Right forelimb (tissue), 1 donor: ENCODE results near the gene FOXO3.

Source experiments
- DNase-seq: peaks from one replicate; pipeline ENCODE4 v3.0.0-alpha.2; 2018

FOXO3 gene

DNA sequence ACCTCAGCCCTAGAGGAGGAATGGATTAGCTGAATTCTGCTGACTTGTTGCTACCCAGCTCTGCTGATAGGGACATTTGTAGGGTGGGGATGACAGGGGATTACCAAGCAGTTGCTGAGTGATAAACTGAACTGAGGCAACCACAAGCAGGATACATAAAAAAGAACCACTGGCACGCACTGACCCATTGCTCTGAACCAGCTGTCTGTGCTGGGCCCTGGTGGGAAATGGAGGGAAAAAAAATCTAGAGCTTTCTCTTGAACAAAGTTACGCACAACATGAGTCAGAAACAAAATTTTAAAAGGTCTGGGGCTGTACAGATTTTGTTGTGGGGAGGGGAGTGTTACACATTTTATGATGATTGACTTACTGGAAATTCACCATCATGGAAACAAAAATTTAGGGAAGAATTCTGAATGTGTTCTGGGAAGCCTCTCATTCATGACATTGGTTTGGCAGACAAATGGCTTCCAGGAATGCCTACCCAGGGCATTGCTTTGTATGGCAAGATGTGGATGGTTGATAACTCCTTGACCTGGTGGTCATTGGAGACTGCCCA, 37.7 kb downstream of the FOXO3 start:
- DNase-seq: no peak

DNA sequence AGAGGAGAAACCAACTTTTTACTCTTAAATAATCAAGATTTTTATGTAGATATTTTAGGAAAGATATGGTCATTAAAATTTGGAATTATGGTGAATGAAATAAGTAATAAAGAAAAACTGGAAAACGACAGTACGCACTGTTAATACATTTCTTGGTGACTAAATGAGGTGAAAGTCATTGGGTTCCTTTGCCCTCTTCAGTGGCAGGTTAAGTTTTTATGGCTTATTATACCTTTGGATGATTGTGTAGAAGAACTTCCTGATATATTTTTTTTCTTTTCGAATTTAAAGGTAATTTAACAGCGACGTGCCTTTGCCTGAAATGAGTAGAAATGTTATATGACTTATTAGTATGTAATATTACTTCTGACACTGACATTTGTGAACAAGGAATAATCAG, 43.4 kb downstream of the FOXO3 start:
- no peak for DNase-seq

- no peak for DNase-seq
Observed at GRCh38 chr6:108606250-108606690, 45.6 kb downstream of the FOXO3 start.

DNA sequence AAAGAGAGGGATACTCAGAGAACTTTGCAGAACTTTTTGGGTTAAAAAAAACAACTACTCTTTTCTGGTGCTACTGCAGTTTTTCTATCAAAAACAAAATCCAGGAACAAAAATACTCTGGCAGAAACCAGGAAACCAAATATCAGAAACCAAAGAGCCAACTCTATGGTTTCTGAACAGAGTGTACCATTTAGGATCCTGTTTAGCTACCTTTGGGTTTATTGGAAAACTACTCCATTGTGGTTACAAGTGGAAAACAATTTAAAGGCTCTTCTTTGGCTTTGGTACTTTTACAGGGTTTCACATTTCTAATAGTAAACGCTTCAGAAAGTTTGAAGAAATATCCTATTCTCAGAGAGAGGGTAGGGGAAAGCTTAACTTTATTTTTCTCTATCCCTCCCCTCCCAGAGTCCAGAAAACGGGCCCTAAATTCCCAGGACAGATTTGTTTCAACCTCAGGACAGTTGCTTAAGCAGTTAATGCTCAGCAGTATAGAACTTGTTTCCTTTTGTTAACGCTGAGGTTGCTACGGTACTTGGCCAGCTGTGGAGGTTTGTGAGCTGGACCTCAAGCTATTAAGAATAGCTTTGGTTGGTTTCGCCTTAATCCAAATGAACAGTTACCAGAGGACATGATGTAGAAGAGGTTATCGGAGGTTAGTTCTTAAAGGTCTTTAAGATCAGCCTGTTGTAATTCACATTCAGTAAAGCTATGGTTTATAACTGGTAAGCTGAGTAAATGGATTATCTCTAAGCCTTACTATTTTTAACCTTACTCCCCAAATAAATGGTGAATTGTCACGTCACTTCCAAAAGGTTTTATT, 47.9 kb downstream of the FOXO3 start:
- DNase-seq: no peak

DNA sequence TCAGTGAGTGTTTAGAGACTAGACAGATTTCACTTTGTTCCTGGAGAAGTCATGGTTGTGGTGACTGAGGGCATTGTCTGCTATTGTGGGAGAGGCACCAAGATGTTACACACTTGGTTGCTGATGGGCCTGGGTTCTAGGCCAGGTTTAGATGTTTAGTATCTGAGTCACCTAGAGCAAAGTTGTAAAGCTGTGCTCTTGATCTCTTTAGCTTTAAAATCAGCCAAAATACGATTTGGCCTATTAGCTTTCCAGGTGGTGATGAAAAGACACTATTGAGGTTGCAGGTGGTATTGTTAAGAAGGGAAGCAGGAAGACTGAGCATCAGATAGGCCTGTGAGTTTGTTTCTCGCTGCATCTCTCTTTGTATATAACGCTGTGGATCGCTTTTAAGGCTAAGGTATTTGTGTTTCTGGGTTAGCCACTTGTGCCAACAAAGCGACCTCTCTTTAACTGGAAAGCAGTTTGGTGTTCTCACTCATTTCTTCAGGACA, 48.6 kb downstream of the FOXO3 start:
- no peak for DNase-seq

DNA sequence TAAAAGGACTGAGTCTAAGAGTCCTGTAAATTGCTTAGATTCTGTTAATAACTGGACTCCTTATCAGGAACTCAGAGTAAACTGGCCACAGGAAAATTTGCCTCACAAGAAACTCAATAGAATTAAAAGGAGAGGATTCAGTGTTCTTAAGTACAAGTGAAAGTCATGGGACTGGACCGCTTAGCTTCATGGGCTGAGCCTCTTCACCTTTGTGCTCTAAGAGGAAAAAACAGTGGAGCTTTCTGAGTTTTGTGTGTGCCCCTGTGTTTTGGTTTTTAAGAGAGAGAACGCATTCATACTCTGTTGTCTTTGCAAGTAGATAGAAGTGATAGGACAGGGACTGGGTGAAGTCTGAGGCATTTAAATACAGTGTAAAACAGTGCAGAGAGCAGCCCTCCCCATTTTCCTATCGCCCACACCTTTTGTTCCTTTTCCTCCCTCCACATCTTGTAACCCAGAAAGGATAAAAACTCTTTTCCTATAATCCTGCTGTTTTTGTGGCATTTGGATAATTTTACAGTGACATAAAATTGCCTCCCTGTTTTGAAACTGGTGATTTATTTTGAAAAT, 49.6 kb downstream of the FOXO3 start:
- DNase-seq: no peak

DNA sequence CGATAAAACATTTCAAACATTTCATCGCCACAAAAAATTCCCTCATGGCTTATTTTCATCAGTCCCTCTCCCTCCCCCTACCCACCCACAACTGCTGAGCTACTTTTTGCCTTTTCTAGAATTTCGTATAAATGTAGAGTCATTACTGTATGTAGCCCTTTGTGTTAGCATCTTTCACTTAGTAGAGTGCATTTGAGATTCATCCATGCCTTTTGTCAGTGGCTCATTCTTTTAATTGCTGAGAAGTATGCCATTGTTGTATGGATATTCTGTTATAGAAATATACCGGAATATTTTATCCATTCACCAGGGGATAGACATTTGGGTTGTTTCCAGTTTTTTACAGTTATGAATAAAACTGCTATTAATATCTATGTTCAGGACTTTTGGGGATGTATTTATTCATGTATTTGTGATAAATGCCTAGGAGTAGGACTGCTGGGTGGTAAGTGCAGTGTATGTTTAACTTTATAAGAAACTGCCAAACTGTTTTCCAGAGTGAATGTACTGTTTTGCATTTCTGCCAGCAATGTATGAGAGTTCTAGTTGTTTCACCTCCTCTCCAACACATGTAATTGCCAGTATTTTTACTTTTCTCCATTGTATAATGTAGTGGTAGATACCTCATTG, 50.4 kb downstream of the FOXO3 start:
- DNase-seq: no peak

GRCh38 chr6:108612852-108613251, 52.1 kb downstream of the FOXO3 start:
- no peak for DNase-seq

- DNase-seq: no peak
Observed at GRCh38 chr6:108616544-108616943, 55.8 kb downstream of the FOXO3 start.

DNA sequence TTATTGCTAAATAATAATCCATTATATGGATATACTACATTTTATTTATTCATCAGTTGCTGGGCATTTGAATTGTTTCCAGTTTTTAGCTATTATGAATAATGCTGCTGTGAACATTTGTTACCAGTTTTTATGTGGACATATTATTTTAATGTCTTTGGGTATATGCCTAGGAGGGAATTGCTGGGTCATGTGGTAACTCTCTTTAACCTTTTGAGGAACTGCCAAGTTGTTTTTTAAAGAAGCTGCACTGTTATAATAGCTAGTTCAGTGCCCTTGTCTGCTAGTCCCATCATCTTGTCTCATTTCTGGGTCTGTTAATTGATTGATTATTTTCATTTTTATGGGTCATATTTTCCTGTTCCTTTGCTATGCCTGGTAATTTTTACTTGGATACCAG, 56.3 kb downstream of the FOXO3 start:
- DNase-seq: no peak

- no peak for DNase-seq
Observed at GRCh38 chr6:108618623-108619152, 58.0 kb downstream of the FOXO3 start.

DNA sequence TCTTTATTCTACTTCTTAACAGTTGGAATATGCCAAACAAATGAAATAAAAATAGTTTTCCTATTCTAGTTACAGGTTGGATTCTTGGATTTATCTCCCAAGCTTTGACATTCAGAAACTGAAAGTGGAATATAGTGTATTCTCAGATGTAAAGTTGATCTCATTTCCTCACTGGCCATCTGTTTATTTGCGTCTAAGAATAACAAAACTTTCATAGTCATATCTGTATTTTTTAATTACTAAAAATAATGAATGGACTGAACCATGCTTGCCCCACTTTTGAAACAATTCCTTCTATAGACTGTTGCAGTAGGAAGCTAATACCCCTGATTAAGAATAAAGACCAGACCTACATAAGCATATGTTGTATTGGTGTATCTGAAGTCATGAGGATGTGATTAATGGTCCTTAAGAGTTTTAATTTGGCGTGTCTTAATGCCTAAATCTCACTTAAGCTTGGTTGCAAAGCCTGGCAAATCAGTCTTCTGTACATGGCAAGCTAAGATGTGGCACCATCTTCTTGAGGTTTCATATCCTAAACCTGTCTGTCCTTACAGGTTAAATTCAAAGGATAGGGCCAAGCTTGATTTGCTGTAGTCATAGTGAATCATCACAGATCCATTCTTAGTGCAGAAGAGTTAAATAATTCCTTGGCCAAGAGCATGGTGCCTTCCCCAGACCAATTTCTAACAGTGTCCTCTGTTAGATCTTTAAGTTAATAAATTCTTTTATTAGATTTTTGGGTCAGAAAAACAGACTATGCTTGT, 58.9 kb downstream of the FOXO3 start:
- no peak for DNase-seq

DNA sequence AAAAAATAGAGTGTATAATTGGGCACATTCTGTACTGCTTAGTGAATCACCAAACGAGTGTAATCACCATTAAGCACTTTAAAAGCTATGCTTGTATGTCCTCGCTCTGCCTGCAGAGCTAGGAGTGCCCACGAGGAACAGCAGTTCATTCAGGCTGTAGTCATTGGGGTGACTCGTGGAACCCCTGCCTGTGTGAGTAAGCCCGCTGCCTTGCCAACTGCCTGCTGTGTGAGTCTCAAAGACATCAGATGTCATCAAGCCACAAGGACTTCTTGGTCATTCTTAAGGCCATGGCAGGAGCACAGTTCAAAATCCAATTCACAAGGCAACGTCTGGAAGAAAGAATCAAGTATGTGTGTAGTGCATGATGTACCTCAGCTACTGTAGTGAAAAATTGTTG, 60.4 kb downstream of the FOXO3 start:
- DNase-seq: no peak

- no peak for DNase-seq
Observed at GRCh38 chr6:108622641-108623298, 62.1 kb downstream of the FOXO3 start.

DNA sequence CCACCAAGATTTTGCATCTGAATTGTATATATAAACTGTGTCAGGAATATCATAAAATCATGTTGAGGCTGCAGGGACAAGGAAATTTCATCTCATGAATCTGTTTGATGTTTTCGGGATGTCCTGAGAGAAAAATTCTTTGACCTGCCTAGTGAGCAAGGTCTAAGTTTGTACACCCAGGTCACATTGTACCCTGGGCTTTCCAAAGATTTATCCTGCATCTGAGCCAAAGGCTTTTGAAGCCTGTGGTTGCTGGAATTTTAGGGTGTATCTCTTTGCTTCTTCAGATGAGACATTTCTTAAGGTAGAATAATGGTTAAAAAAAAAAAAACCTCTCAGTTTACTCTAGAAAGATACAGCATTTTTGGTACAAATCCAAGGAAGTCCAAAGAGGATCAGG, 63.3 kb downstream of the FOXO3 start:
- no peak for DNase-seq

DNA sequence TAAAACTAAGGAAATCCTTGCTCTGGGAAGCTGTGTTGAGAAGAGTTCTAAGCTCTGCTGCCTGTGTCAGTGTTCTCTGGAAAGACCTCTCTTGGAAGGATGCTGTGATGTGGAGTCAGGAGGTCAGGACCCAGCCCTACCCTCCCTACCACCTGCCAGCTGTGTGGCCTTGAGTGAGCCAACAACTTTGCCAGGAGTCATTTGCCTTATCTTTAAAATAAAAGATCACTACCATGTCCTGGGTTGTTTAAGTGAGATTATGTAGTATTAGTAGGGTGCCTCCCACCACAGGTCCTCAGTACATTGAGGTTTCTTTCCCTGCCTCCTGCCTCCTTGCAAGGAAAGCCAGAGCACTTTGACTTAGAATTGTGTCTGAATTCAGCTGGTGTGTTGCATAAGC, 64.9 kb downstream of the FOXO3 start:
- no peak for DNase-seq

DNA sequence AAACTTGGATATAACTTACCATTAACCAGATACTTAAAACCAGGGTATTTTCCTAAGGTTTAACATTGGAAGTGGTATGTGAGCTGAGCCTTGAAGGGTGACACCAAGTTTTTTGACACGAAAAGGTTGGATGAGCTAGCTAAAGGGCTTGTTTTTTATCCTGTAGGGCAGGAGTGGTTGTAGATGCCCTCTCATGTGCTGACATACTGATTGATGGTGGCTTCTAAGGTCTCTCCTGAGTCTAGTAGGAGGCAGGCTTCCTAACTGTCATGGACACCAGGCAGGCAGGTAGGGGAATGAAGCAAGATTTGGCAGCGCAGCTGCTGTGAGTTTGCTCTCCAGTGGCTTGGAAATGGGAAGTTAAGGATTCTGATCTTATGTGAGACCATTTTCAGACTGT, 66.1 kb downstream of the FOXO3 start:
- no peak for DNase-seq

DNA sequence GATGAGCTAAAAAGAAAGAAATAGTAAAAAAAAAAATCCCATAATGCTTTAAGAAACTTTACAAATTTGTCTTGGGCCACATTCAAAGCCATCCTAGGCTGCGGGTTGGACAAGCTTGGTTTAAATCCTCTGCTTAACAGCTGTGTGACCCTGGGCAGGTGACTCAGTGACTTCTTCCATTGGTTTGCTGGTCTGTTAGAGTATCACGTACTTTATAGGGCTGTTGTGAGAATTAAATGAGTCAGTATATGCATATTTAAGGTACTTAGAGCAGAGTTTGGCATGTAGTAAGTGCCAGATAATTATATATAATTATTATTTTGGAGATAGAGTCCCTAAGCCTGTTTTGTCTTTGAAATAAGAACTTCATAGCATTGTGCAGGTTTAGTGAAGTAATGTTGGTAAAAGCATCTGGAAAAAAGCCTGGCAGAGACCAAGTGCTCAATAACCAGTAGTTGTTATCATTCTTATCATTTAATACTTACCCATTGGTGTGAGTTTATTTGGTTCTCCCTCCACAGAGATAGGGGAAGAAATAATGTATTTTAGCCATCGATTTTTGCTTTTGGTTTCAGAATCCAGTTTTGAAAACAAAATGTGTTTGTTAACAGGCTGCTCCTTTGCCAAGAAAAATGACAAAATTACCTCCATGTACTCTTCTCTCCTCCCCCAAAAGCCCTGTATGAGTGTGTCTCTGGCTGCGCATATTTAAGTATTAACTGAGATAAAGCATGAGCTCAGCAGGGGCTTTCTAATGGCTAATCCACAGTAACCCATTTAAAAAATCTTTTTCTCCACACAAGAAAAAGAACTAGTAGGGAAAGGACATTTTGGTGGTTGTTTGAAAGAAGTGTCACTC, 67.2 kb downstream of the FOXO3 start:
- no peak for DNase-seq

DNA sequence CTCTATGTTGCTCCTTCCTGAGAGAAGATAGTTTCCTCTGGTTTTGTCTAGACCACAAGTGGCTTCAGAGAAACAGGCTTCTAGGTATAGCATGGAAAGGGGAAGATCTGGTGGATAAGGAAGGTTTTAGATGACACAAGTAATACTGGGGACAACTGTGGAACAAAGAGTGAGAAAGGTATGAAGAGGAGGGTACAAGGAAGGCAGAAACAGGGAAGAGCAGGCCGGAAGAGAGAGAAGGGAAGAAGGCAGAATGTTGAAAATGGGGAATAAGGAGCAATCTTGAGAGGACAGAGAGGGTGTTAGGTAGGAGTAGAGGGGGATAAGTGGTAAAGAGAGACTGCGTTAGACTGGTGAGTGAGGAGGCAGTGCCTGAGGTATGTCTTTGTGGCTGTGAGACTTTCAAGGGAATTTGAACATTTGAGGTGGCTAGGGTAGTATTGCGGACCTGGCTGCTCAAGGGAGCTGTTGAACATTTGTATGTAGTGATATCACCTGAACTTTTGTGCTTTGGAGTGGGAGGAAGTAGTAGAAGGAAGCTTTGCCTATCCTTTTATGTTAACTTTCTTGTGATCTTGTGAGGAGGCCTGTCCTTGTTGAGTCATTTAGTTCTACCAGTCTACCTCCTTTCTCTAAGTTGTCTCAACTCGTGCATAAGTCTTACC, 69.5 kb downstream of the FOXO3 start:
- no peak for DNase-seq

- no peak for DNase-seq
Observed at GRCh38 chr6:108632441-108632840, 71.7 kb downstream of the FOXO3 start.

DNA sequence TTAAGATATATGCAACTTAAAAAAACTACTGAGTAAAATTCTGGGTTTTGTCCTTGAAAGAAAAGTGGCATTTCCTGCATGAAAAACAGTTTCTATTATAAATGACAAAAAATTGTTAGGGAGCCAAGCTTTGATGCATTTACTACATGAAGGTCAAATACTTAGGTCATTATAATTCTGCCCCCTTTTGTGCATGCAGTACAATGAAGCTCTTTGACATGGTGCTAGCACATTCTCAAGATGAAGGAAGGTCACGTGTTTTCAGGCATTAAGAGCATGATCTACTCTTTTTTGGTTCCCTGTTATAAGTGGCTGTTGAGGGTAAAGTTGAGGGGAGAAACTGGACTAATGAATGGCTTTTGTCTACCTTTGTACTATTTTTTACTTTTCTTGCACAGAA, 72.7 kb downstream of the FOXO3 start:
- no peak for DNase-seq
